Measurements from ENCODE around the gene ABLIM1.

GRCh38 chr10:114489521-114490310 is 168.4 kb downstream of the ABLIM1 start:
- no peak for TF ChIP-seq POLR2AphosphoS5 (IDR thresholded peaks at IDR 0.05; ENCODE audit: low read depth, low read length)
- TF ChIP-seq, protein P1, sequence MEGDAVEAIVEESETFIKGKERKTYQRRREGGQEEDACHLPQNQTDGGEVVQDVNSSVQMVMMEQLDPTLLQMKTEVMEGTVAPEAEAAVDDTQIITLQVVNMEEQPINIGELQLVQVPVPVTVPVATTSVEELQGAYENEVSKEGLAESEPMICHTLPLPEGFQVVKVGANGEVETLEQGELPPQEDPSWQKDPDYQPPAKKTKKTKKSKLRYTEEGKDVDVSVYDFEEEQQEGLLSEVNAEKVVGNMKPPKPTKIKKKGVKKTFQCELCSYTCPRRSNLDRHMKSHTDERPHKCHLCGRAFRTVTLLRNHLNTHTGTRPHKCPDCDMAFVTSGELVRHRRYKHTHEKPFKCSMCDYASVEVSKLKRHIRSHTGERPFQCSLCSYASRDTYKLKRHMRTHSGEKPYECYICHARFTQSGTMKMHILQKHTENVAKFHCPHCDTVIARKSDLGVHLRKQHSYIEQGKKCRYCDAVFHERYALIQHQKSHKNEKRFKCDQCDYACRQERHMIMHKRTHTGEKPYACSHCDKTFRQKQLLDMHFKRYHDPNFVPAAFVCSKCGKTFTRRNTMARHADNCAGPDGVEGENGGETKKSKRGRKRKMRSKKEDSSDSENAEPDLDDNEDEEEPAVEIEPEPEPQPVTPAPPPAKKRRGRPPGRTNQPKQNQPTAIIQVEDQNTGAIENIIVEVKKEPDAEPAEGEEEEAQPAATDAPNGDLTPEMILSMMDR (IDR thresholded peaks at IDR 0.05) = no peak

Measured in Panc1 (cell line).